ENCODE data around the gene CCL18. TPM values are rescaled to one million over a fixed set of nuclear protein-coding genes. Genes with fewer than 3 reads are reported as not detected.

The CCL18 gene
- polyA plus RNA-seq, 1 experiment: not detected

DNA sequence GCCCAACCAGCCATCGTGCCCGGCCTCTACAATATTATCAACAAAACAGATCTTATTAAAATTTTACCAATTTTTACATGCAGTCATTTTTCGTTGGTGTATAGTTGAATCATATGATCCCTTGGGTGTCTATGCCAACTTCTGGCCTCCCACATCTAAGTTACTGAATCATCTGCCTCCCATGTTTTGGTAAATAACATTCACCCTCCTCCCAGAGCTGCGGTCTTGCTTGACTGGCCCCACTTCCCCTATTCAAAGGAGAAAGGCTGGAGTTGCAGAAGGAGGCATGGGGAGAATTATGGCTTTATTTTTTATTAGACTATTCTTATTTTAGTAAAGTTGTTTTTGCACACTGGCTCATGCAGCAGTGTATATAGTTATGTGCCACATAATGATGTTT lies 27.8 kb upstream of the CCL18 start:
- no peak for TF ChIP-seq CTCF (IDR thresholded peaks at IDR 0.05; ENCODE audit: insufficient read depth, low read depth, low read length)
- no peak overlapping the region for H3K4me3 ChIP-seq (ENCODE audit: low read depth, low read length)
- no peaks in the 10 kb centered on the region for H3K27me3 ChIP-seq (ENCODE audit: control insufficient read depth, insufficient read depth, low read length)
- ChIA-PET POLR2A (no interaction called here), CTCF (no interaction called here)
- no peak for DNase-seq (ENCODE audit: low read depth)
- H3K36me3 ChIP-seq (ENCODE audit: control insufficient read depth, insufficient read depth, low read length): no peaks in the 10 kb centered on the region

DNA sequence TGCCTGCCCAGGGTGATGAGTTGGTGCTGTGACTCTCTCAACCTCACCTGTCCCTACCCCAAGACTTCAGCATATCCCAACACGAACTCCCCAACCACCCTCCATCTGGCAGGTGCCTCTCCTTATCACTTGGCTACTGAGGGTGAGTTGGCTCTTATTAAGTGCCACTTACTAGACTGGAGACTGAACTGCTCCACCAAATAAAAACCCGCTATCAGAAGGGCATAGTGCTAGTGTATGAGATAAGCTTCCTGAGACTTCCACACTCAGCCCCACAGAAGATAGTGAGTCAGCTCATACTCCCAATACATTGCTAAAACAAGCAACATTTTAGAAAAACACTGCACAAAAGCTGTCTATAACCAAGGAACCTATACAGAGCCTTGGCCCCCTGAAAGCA lies 16.0 kb upstream of the CCL18 start:
- ChIA-PET POLR2A (no interaction called here), CTCF (interaction anchor here (0.9 to 1.9 kb wide), 2 partner anchors 39 to 79 kb away, joined by 3 to 5 read pairs; no protein-coding TSS in a partner anchor)
- Histone ChIP-seq H3K4me3 (ENCODE audit: low read depth, low read length) (no peak overlapping the region), H3K36me3 (ENCODE audit: control insufficient read depth, insufficient read depth, low read length) (no peaks in the 10 kb centered on the region), H3K27me3 (ENCODE audit: control insufficient read depth, insufficient read depth, low read length) (no peaks in the 10 kb centered on the region)
- no peak for TF ChIP-seq CTCF (IDR thresholded peaks at IDR 0.05; ENCODE audit: insufficient read depth, low read depth, low read length)
- no peak for DNase-seq (ENCODE audit: low read depth)

DNA sequence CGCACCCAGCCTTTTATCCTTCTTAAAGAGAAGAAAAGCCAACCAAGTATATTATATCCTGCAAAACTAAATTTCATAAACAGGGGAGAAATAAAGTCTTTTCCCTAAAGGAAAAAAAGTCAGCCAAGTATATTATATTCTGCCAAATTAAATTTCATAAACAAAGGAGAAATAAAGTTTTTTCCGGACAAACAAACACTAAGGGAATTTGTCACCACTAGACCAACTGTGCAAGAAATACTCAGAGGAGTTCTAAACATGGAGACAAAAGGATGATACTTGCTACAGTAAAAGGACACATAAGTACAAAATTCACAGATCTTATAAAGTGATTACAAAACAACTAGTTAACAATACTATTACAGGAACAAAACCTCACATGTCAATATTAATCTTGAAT lies 14.4 kb upstream of the CCL18 start:
- TF ChIP-seq CTCF (IDR thresholded peaks at IDR 0.05; ENCODE audit: insufficient read depth, low read depth, low read length): no peak
- Histone ChIP-seq H3K36me3 (ENCODE audit: control insufficient read depth, insufficient read depth, low read length) (no peaks in the 10 kb centered on the region), H3K27me3 (ENCODE audit: control insufficient read depth, insufficient read depth, low read length) (no peaks in the 10 kb centered on the region), H3K4me3 (ENCODE audit: low read depth, low read length) (no peak overlapping the region)
- POLR2A ChIA-PET: no interaction called here
- CTCF ChIA-PET: interaction anchor here (1.9 kb wide), 1 partner anchor 80 kb away, joined by 5 read pairs; no protein-coding TSS in a partner anchor
- no peak for DNase-seq (ENCODE audit: low read depth)

- Histone ChIP-seq H3K4me3 (ENCODE audit: low read depth, low read length) (no peak overlapping the region), H3K36me3 (ENCODE audit: control insufficient read depth, insufficient read depth, low read length) (no peaks in the 10 kb centered on the region), H3K27me3 (ENCODE audit: control insufficient read depth, insufficient read depth, low read length) (no peaks in the 10 kb centered on the region)
- POLR2A ChIA-PET: no interaction called here
- TF ChIP-seq CTCF (IDR thresholded peaks at IDR 0.05; ENCODE audit: insufficient read depth, low read depth, low read length): no peak
- CTCF ChIA-PET: no interaction called here
- DNase-seq (ENCODE audit: low read depth): no peak
Observed at GRCh38 chr17:36055171-36055570, 8.9 kb upstream of the CCL18 start.

DNA sequence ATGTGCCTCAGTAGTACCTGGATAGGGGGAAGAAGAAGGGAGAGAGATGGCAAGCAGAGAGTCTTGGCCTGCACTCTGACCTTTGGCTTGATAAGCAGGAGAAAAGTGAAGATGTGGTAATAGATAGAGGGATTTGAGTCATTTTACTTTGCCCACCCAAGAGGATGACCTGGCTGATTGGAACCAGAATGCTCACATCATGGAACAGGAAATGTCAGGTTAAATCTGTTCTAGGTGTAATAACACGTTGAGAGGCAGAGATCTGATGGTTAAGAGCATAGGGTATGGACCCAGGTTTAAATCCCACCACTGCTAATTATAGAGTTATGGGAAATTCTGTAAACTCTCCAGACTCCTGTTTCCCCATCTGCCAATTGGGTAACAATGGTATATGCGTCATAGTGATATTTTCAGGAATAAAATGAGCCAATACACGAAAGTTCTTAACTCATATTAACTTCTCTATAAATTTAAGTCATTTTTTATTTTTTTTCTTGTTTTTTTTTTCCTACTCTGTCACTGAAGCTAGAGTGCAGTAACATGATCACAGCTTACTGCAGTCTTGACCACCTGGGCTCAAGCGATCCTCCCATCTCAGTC lies 8.1 kb upstream of the CCL18 start:
- no peak for DNase-seq (ENCODE audit: low read depth)
- no peaks in the 10 kb centered on the region for H3K27me3 ChIP-seq (ENCODE audit: control insufficient read depth, insufficient read depth, low read length)
- H3K36me3 ChIP-seq (ENCODE audit: control insufficient read depth, insufficient read depth, low read length): no peaks in the 10 kb centered on the region
- TF ChIP-seq CTCF (IDR thresholded peaks at IDR 0.05; ENCODE audit: insufficient read depth, low read depth, low read length): no peak
- ChIA-PET CTCF (interaction anchor here (1.6 kb wide), 1 partner anchor 13 kb away, joined by 4 read pairs; no protein-coding TSS in a partner anchor), POLR2A (no interaction called here)
- no peak overlapping the region for H3K4me3 ChIP-seq (ENCODE audit: low read depth, low read length)
